ENCODE results near the gene CSRP1. TPM values are rescaled to one million over a fixed set of nuclear protein-coding genes. Genes with fewer than 3 reads are reported as not detected.

The CSRP1 gene
- total RNA-seq, 1 experiment from 2014 or later, result 729 TPM

Other genes starting within 250 kb of the CSRP1 start
- 0.03 and 0.07 TPM in 2 replicates for gene PKP1, start 223.6 kb downstream of the CSRP1 start, total RNA-seq (2014; rRNA removed; shearing (Covaris generic))
- gene TNNT2, start 129.4 kb downstream of the CSRP1 start, total RNA-seq (2014; rRNA removed; shearing (Covaris generic)), result not detected in 2 replicates
- gene LAD1, start 107.8 kb downstream of the CSRP1 start, total RNA-seq (2014; rRNA removed; shearing (Covaris generic)), result not detected in 2 replicates
- 1.9 TPM in 1 of 2 replicates, not detected in the other for gene TNNI1, start 85.4 kb downstream of the CSRP1 start, total RNA-seq (2014; rRNA removed; shearing (Covaris generic))
- gene PHLDA3, start 37.9 kb downstream of the CSRP1 start, total RNA-seq (2014; rRNA removed; shearing (Covaris generic)), result 53.8 and 54.6 TPM in 2 replicates
- gene NAV1, start 32.0 kb upstream of the CSRP1 start, total RNA-seq (2014; rRNA removed; shearing (Covaris generic)), result 0.92 and 0.94 TPM in 2 replicates

All from NCI-H460 (cell line).